Measurements from ENCODE around the gene GFOD1.

DNA sequence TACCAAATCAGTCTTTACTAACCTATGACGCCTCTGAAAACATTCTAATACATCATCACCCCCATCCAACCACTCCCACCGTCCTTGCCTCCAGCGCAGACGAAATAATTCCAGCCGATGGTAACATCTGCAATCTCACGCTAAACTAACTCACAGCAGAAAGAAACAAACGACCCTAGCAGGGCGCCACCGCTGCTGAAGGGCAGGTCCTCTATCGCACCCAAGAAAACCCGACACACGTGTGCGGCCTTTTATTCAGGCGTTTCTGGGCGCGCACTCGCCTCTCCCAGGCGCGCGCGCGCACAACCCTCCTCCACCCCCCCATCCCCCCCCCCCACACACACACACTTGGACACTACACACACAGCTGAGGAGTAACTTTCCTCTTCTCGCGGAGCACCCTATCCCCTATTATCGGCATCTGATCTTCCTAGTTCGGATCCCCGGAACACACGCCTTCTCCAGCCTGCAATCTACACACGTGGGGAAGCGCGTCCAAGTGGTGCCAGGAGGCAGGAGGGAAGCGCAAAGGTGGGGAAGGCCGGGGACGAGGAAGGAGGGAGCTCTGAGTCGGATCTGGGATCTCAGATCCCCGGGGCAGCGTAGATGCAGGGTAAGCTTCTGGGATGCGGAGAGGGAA is 1.4 kb downstream of the GFOD1 start:
- TF ChIP-seq POLR2A (IDR thresholded peaks at IDR 0.05; ENCODE audit: low read depth, low read length) = no peak
- TF ChIP-seq, protein P1, sequence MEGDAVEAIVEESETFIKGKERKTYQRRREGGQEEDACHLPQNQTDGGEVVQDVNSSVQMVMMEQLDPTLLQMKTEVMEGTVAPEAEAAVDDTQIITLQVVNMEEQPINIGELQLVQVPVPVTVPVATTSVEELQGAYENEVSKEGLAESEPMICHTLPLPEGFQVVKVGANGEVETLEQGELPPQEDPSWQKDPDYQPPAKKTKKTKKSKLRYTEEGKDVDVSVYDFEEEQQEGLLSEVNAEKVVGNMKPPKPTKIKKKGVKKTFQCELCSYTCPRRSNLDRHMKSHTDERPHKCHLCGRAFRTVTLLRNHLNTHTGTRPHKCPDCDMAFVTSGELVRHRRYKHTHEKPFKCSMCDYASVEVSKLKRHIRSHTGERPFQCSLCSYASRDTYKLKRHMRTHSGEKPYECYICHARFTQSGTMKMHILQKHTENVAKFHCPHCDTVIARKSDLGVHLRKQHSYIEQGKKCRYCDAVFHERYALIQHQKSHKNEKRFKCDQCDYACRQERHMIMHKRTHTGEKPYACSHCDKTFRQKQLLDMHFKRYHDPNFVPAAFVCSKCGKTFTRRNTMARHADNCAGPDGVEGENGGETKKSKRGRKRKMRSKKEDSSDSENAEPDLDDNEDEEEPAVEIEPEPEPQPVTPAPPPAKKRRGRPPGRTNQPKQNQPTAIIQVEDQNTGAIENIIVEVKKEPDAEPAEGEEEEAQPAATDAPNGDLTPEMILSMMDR (conservative IDR thresholded peaks at IDR 0.05; ENCODE audit: low read depth, low read length) = no peak
- TF ChIP-seq RAD21 (IDR thresholded peaks at IDR 0.05; ENCODE audit: low read length) = no peak
- no peak for TF ChIP-seq FOS (IDR thresholded peaks at IDR 0.05; ENCODE audit: low read depth, low read length)
